GM19239 (cell line): ENCODE data around the gene CALN1.

ENCODE experiments used
- DNase-seq: peaks from one replicate; pipeline ENCODE4 v3.0.0; 2011; ENCODE audit warnings: low spot score; ENCODE audit not compliant: insufficient read length
- FAIRE-seq: peaks from 2 replicates; lab custom pipeline; 2011; peaks lifted over from hg19 to GRCh38; lab: Jason Lieb, UNC

The CALN1 gene

DNA sequence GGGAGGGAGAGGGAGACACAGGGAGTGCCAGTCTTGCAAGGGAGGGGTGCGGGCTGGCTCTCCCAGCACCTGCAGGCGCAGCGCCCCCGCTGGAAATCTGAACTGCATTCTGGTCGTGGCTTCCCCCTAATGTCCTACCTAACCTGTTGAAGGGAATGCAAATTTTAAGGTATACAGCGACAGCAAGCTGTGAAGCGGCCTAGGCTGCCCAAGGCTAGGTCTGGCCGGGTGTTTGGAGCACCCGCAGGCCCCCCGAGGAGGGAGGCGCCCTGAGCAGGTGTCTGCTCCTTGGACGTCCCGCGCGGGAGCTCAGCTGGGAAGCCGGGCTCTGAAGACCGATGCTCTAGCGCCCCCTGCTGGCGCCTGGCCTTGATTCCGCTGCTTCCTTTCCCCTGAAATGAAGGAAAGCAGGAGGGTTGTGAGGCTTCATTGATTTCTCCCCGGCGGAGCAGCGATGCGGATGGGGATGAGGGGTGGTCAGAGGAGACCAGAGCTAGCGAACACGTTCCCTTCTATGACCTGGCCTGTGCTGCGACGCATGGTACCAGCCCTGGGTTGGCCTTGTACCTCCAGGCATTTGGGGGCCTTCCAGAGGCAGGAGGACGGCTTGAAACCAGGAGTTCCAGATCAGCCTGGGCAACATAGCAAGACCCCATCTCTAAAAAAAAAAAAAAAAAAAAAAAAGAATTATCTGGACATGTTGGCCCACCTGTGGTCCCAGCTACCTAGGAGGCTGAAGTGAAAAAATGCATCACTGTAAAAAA, 678.8 kb downstream of the CALN1 start:
- peak; percentile 49 for DNase-seq
- no peak for FAIRE-seq

DNA sequence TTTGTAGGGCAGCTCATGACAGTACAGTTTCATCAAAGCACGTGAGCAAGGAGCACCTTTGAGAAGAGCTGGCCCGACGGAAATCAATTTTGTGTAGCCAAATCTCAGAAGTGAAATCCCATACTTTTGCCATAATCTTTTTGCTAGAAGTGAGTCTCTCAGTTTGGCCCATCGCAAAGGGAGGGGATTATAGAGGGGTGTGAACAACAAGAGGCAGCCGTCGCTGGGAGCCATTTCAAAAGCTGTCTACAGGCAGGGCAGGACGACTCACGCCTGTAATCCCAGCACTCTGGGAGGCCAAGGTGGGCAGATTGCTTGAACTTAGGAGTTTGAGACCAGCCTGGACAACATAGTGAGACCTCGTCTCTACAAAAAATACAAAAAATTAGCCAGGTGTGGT, 680.4 kb downstream of the CALN1 start:
- no peak for FAIRE-seq
- no peak for DNase-seq
